OCI-LY1 (cell line): ENCODE results near the gene RPL18A.

Experiments
- H2AFZ ChIP-seq: fragments of 200-600 bp; sonication (generic), shearing (Covaris generic); 2 replicates; pipeline ENCODE4 v1.6.0; 2014; ENCODE audit warnings: antibody characterized with exemption, mild to moderate bottlenecking, low read length
- H3F3A ChIP-seq: fragments of 200-600 bp; sonication (generic), shearing (Covaris generic); 2 replicates; pipeline ENCODE4 v1.6.0; 2014; ENCODE audit warnings: mild to moderate bottlenecking, antibody characterized with exemption, low read length, moderate library complexity; ENCODE audit not compliant: insufficient read depth
- H3K27ac ChIP-seq: fragments of 200-600 bp; sonication (generic); 2 replicates; pipeline ENCODE4 v1.5.1; 2014; ENCODE audit warnings: low read length, mixed run types, mild to moderate bottlenecking, low read depth; ENCODE audit not compliant: poor library complexity, severe bottlenecking
- H3K27me3 ChIP-seq: fragments of 200-600 bp; sonication (generic); 2 replicates; pipeline ENCODE4 v1.6.0; 2014; ENCODE audit warnings: antibody characterized with exemption, mild to moderate bottlenecking, low read length, moderate library complexity; ENCODE audit not compliant: insufficient read depth
- H3K36me3 ChIP-seq: fragments of 200-600 bp; sonication (generic); 2 replicates; pipeline ENCODE4 v1.6.1; 2014; ENCODE audit warnings: mild to moderate bottlenecking, antibody characterized with exemption, low read length, moderate library complexity, mixed read lengths; ENCODE audit not compliant: insufficient read depth
- H3K4me1 ChIP-seq: fragments of 200-600 bp; sonication (generic); 2 replicates; pipeline ENCODE4 v1.5.1; 2014; ENCODE audit warnings: mild to moderate bottlenecking, low read length, moderate library complexity; ENCODE audit not compliant: insufficient read depth, severe bottlenecking
- H3K4me2 ChIP-seq: fragments of 200-600 bp; sonication (generic), shearing (Covaris generic); 2 replicates; pipeline ENCODE4 v1.6.1; 2014; ENCODE audit warnings: low read length
- H3K4me3 ChIP-seq: fragments of 200-600 bp; sonication (generic); 2 replicates; pipeline ENCODE4 v1.5.1; 2014; ENCODE audit warnings: low read length, low read depth, mild to moderate bottlenecking, mixed read lengths; ENCODE audit not compliant: poor library complexity, severe bottlenecking
- H3K79me2 ChIP-seq: fragments of 200-600 bp; shearing (Covaris generic); 2 replicates; pipeline ENCODE4 v1.6.1; 2016; ENCODE audit warnings: mixed run types, low read length, mixed read lengths; ENCODE audit not compliant: insufficient read depth
- H3K9ac ChIP-seq: fragments of 200-600 bp; sonication (generic), shearing (Covaris generic); 2 replicates; pipeline ENCODE4 v1.6.1; 2014; ENCODE audit warnings: mild to moderate bottlenecking, low read length, mixed read lengths
- H3K9me2 ChIP-seq: fragments of 200-600 bp; sonication (generic), shearing (Covaris generic); 2 replicates; pipeline ENCODE4 v1.6.1; 2014; ENCODE audit warnings: low read depth, mild to moderate bottlenecking, low read length, mixed read lengths
- H3K9me3 ChIP-seq: fragments of 200-600 bp; shearing (Covaris generic); 2 replicates; pipeline ENCODE4 v1.6.1; 2014; ENCODE audit warnings: low read length, mixed read lengths
- H4K20me1 ChIP-seq: fragments of 200-600 bp; sonication (generic), shearing (Covaris generic); 2 replicates; pipeline ENCODE4 v1.6.0; 2016; ENCODE audit warnings: mild to moderate bottlenecking, low read length; ENCODE audit not compliant: insufficient read depth
- CTCF ChIP-seq: fragments of 200-600 bp; sonication (generic), shearing (Covaris generic); IDR thresholded peaks from 2 replicates; pipeline ENCODE4 v1.5.1; 2017; ENCODE audit warnings: mild to moderate bottlenecking, antibody characterized with exemption, low read length, moderate library complexity, mixed read lengths
- EZH2 ChIP-seq: fragments of 200-600 bp; sonication (generic), shearing (Covaris generic); IDR thresholded peaks from 2 replicates; pipeline ENCODE4 v1.8.0; 2017; ENCODE audit warnings: borderline replicate concordance, mixed run types, mild to moderate bottlenecking, antibody characterized with exemption, low read length, moderate library complexity, mixed read lengths

The RPL18A gene

GRCh38 chr19:17869114-17869608 is 9.5 kb downstream of the RPL18A start:
- H3K4me3 ChIP-seq: no peak overlapping the region
- H4K20me1 ChIP-seq: no peaks in the 10 kb centered on the region
- H2AFZ ChIP-seq: no peak overlapping the region
- no peak overlapping the region for H3K4me2 ChIP-seq
- no peak overlapping the region for H3K9ac ChIP-seq
- H3K79me2 ChIP-seq: no peaks in the 10 kb centered on the region
- H3K4me1 ChIP-seq: peaks cover 6% of the 10 kb centered on the region
- no peaks in the 10 kb centered on the region for H3K9me3 ChIP-seq
- H3K36me3 ChIP-seq: peaks cover 16% of the 10 kb centered on the region
- no peaks in the 10 kb centered on the region for H3K9me2 ChIP-seq
- no peak overlapping the region for H3K27ac ChIP-seq
- no peaks in the 10 kb centered on the region for H3F3A ChIP-seq
- TF ChIP-seq EZH2 (no peak), CTCF (no peak)
- H3K27me3 ChIP-seq: peaks cover 4% of the 10 kb centered on the region; the same call in 1 of the 2 replicates

- Histone ChIP-seq H3K9me3 (no peaks in the 10 kb centered on the region), H3K9me2 (no peaks in the 10 kb centered on the region), H3K27ac (no peak overlapping the region), H2AFZ (no peak overlapping the region), H3K4me2 (no peak overlapping the region), H3K27me3 (peaks cover 4% of the 10 kb centered on the region; the same call in 1 of the 2 replicates), H3K79me2 (no peaks in the 10 kb centered on the region), H3K4me3 (no peak overlapping the region), H3K4me1 (peaks cover 6% of the 10 kb centered on the region), H4K20me1 (no peaks in the 10 kb centered on the region), H3K9ac (no peak overlapping the region), H3F3A (no peaks in the 10 kb centered on the region), H3K36me3 (no peaks in the 10 kb centered on the region)
- TF ChIP-seq EZH2 (no peak), CTCF (no peak)
These were observed 11.5 kb downstream of the RPL18A start for GRCh38 chr19:17871032-17871877.

- H2AFZ ChIP-seq: no peak within 1 kb of the TSS
- peaks cover 4% of the 10 kb centered on the region; the same call in 1 of the 2 replicates for H3K27me3 ChIP-seq
- no peaks in the 10 kb centered on the region for H3K79me2 ChIP-seq
- no peak within 1 kb of the TSS for H3K9ac ChIP-seq
- H3K9me3 ChIP-seq: no peaks in the 10 kb centered on the region
- no peaks in the 10 kb centered on the region for H4K20me1 ChIP-seq
- no peak within 1 kb of the TSS for H3K27ac ChIP-seq
- no peak within 1 kb of the TSS for H3K4me3 ChIP-seq
- H3K4me2 ChIP-seq: 0 out of 2 replicates have a peak within 1 kb of the TSS, but pooled peaks have one; percentile 12
- no peaks in the 10 kb centered on the region for H3F3A ChIP-seq
- H3K36me3 ChIP-seq: no peaks in the 10 kb centered on the region
- H3K4me1 ChIP-seq: peaks cover 6% of the 10 kb centered on the region
- TF ChIP-seq CTCF (no peak), EZH2 (no peak)
- no peaks in the 10 kb centered on the region for H3K9me2 ChIP-seq
These were observed 12.2 kb downstream of the RPL18A start, which contains the start of gene SLC5A5 for GRCh38 chr19:17871878-17872250. Gene SLC5A5 (plus strand): TSS chr19:17871945. CDS start chr19:17872320, 375 bp downstream.
